Liver (tissue), 9 donors: ENCODE measurements around the gene F2RL1. TPM values are rescaled to one million over a fixed set of nuclear protein-coding genes. Genes with fewer than 3 reads are reported as not detected.

Experiments used
- DNase-seq: peaks from one replicate; pipeline ENCODE4 v3.0.0-alpha.2; 2017; ENCODE audit warnings: low spot score
- H3K27ac ChIP-seq, 2 donors: one replicate each; pipeline ENCODE4 v1.7.0; 2013; ENCODE audit warnings: inconsistent platforms in 2 of 2, low read length in 2 of 2, control low read depth in 1 of 2, low read depth in 1 of 2, mild to moderate bottlenecking in 1 of 2
- H3K27me3 ChIP-seq, 4 donors: one replicate each; pipeline versions ENCODE4 v1.6.1 to v1.7.0; 2013; ENCODE audit warnings: low read length in 3 of 4, inconsistent platforms in 1 of 4, mild to moderate bottlenecking in 1 of 4, moderate library complexity in 1 of 4; ENCODE audit not compliant: control insufficient read depth in 4 of 4, insufficient read depth in 4 of 4
- H3K36me3 ChIP-seq, 4 donors: one replicate each; pipeline versions ENCODE4 v1.6.1 to v1.7.0; 2013; ENCODE audit warnings: low read length in 3 of 4, mild to moderate bottlenecking in 3 of 4, low read depth in 1 of 4, moderate library complexity in 1 of 4; ENCODE audit not compliant: control insufficient read depth in 4 of 4, insufficient read depth in 3 of 4
- H3K4me1 ChIP-seq, 4 donors: one replicate each; pipeline versions ENCODE4 v1.6.1 to v1.7.0; 2013; ENCODE audit warnings: low read length in 3 of 4, mild to moderate bottlenecking in 3 of 4, moderate library complexity in 1 of 4; ENCODE audit not compliant: control insufficient read depth in 4 of 4, insufficient read depth in 4 of 4
- H3K4me3 ChIP-seq, 3 donors: one replicate each; pipeline versions ENCODE4 v1.6.1 to v1.7.0; 2013; ENCODE audit warnings: low read length in 3 of 3, control low read depth in 1 of 3, low read depth in 1 of 3, mild to moderate bottlenecking in 1 of 3
- H3K9ac ChIP-seq, 2 donors: one replicate each; pipeline ENCODE4 v1.7.0; 2013; ENCODE audit warnings: low read length in 2 of 2, mild to moderate bottlenecking in 2 of 2, moderate library complexity in 2 of 2, control low read depth in 1 of 2, low read depth in 1 of 2
- H3K9me3 ChIP-seq, 4 donors: one replicate each; pipeline versions ENCODE4 v1.6.1 to v1.7.0; 2013; ENCODE audit warnings: low read length in 3 of 4; ENCODE audit not compliant: control insufficient read depth in 4 of 4
- ATF3 ChIP-seq: IDR thresholded peaks from 2 replicates; pipeline ENCODE4 v1.6.1; 2016; ENCODE audit warnings: antibody characterized with exemption
- CTCF ChIP-seq: fragments of 150-350 bp; IDR thresholded peaks from 2 replicates; pipeline ENCODE4 v1.5.1; 2017; ENCODE audit warnings: improper control_type of control experiment, low read depth, low read length; ENCODE audit not compliant: missing input control
- EGR1 ChIP-seq, 2 donors: IDR thresholded peaks; 2 replicates each; pipeline ENCODE4 v1.6.1; 2016 to 2018; ENCODE audit warnings: antibody characterized with exemption in 2 of 2, low read depth in 2 of 2
- FOXA1 ChIP-seq: IDR thresholded peaks from 2 replicates; pipeline ENCODE4 v1.6.1; 2016; ENCODE audit warnings: antibody characterized with exemption
- FOXA2 ChIP-seq: IDR thresholded peaks from 2 replicates; pipeline ENCODE4 v1.6.1; 2016; ENCODE audit warnings: antibody characterized with exemption
- GABPA ChIP-seq, 2 donors: IDR thresholded peaks in 1 of 2; conservative IDR thresholded peaks in 1 of 2; 2 replicates each; pipeline ENCODE4 v1.6.1; 2016; ENCODE audit warnings: antibody characterized with exemption in 2 of 2, mild to moderate bottlenecking in 1 of 2, moderate library complexity in 1 of 2
- HNF4A ChIP-seq, 2 donors: conservative IDR thresholded peaks; 2 replicates each; pipeline ENCODE4 v1.6.1; 2016; ENCODE audit warnings: antibody characterized with exemption in 2 of 2, mild to moderate bottlenecking in 2 of 2
- HNF4G ChIP-seq: IDR thresholded peaks from 2 replicates; pipeline ENCODE4 v1.6.1; 2016; ENCODE audit warnings: antibody characterized with exemption
- JUND ChIP-seq, 2 donors: IDR thresholded peaks; 2 replicates each; pipeline ENCODE4 v1.6.1; 2016; ENCODE audit warnings: antibody characterized with exemption in 2 of 2
- MAX ChIP-seq: IDR thresholded peaks from 2 replicates; pipeline ENCODE4 v1.6.1; 2016; ENCODE audit warnings: antibody characterized with exemption
- NR2F2 ChIP-seq: IDR thresholded peaks from 2 replicates; pipeline ENCODE4 v1.6.1; 2016; ENCODE audit warnings: antibody characterized with exemption
- RAD21 ChIP-seq, 2 donors: IDR thresholded peaks; 2 replicates each; pipeline ENCODE4 v1.6.1; 2016; ENCODE audit warnings: antibody characterized with exemption in 2 of 2, mild to moderate bottlenecking in 2 of 2
- REST ChIP-seq: IDR thresholded peaks from 2 replicates; pipeline ENCODE4 v1.6.1; 2016; ENCODE audit warnings: antibody characterized with exemption, mild to moderate bottlenecking
- RXRA ChIP-seq, 2 donors: IDR thresholded peaks; 2 replicates each; pipeline ENCODE4 v1.6.1; 2017 to 2018; ENCODE audit warnings: antibody characterized with exemption in 2 of 2, mild to moderate bottlenecking in 1 of 2
- SP1 ChIP-seq: IDR thresholded peaks from 2 replicates; pipeline ENCODE4 v1.6.1; 2018; ENCODE audit warnings: antibody characterized with exemption, mild to moderate bottlenecking
- TAF1 ChIP-seq: conservative IDR thresholded peaks from 2 replicates; pipeline ENCODE4 v1.6.1; 2016; ENCODE audit warnings: antibody characterized with exemption, mild to moderate bottlenecking
- YY1 ChIP-seq: IDR thresholded peaks from 2 replicates; pipeline ENCODE4 v1.6.1; 2016; ENCODE audit warnings: antibody characterized with exemption, mild to moderate bottlenecking
- ZBTB33 ChIP-seq: IDR thresholded peaks from 2 replicates; pipeline ENCODE4 v1.6.1; 2016; ENCODE audit warnings: antibody characterized with exemption
- WGBS: extraction: QIAGEN DNeasy Blood & Tissue Kit; methylation state at CpG from one replicate; pipeline ENCODE4 v1.1.7; 2013; 5-methylcytosine and 5-hydroxymethylcytosine counted together
- polyA plus RNA-seq, 2 donors: library from polyadenylated mRNA; stranded (reverse) in 1 of 2; unstranded in 1 of 2; fragments of 200-250 nt in 1 of 2; fragments of >200 nt in 1 of 2; fragmentation: Nextera tagmentation in 1 of 2; extraction: Ambion mirVana in 1 of 2; gene quantifications; one replicate each; pipeline versions ENCODE4 v1.2.1 to v1.2.3, GENCODE V29; 2013 to 2015
- total RNA-seq, 2 donors: library from RNA; depleted of rRNA; stranded (reverse); fragments of >200 nt; gene quantifications; one replicate each; pipeline ENCODE4 v1.2.3, GENCODE V29; 2014
- donor health status: healthy.
- donor health status: healthy.
- donor health status: healthy.
- donor health status: healthy.
- donor health status: healthy.

F2RL1 gene
- total and polyA plus RNA-seq, 4 donors = 3.1 to 8.9 (median 5.7) TPM

- Histone ChIP-seq H3K9me3 (no peaks in the 10 kb centered on the region), H3K9ac (no peak overlapping the region), H3K4me1 (no peaks in the 10 kb centered on the region), H3K27me3 (no peaks in the 10 kb centered on the region), H3K36me3 (no peaks in the 10 kb centered on the region), H3K4me3 (no peak overlapping the region), H3K27ac (no peak overlapping the region)
- 79% methylated on average over 3 of the region's 3 CpGs for WGBS
- no peak for DNase-seq
- TF ChIP-seq MAX (no peak), FOXA1 (no peak), YY1 (no peak), NR2F2 (no peak), JUND (IDR thresholded peaks at IDR 0.05) (no peak), REST (no peak), HNF4A (conservative IDR thresholded peaks at IDR 0.05) (no peak)
Measured at GRCh38 chr5:76807296-76807695, 11.5 kb upstream of the F2RL1 start.

GRCh38 chr5:76808141-76808691, 10.6 kb upstream of the F2RL1 start:
- DNase-seq = no peak
- Histone ChIP-seq H3K27ac (no peak overlapping the region), H3K4me3 (no peak overlapping the region), H3K9ac (no peak overlapping the region), H3K4me1 (no peaks in the 10 kb centered on the region), H3K9me3 (no peaks in the 10 kb centered on the region), H3K27me3 (no peaks in the 10 kb centered on the region), H3K36me3 (no peaks in the 10 kb centered on the region)
- 88% methylated on average over 5 of the region's 5 CpGs for WGBS
- TF ChIP-seq MAX (no peak), HNF4G (no peak), TAF1 (no peak), FOXA2 (no peak), REST (no peak), GABPA (IDR thresholded peaks at IDR 0.05 in 1 of 2, conservative IDR thresholded peaks at IDR 0.05 in 1 of 2) (no peak), JUND (IDR thresholded peaks at IDR 0.05) (no peak), ZBTB33 (no peak), RAD21 (IDR thresholded peaks at IDR 0.05) (no peak), EGR1 (IDR thresholded peaks at IDR 0.05; ENCODE audit: low read depth in 2 of 2) (no peak), NR2F2 (no peak), ATF3 (no peak), HNF4A (conservative IDR thresholded peaks at IDR 0.05) (no peak), CTCF (no peak), FOXA1 (no peak), YY1 (no peak), SP1 (no peak), RXRA (IDR thresholded peaks at IDR 0.05) (no peak)
